CD4-positive, alpha-beta T cell treated with Interleukin-17A for 4 hours (primary cell): ENCODE measurements around the gene MAL.

ENCODE experiments used
- DNase-seq: peaks from one replicate; pipeline ENCODE4 v3.0.0-alpha.2; 2020; ENCODE audit warnings: mixed read lengths

MAL gene

GRCh38 chr2:95017071-95017501 lies 8.4 kb upstream of the MAL start:
- DNase-seq: no peak

- no peak for DNase-seq
Observed at GRCh38 chr2:95017836-95018235, 7.7 kb upstream of the MAL start.

GRCh38 chr2:95018301-95018700 lies 7.2 kb upstream of the MAL start:
- no peak for DNase-seq

- DNase-seq: no peak
Observed at GRCh38 chr2:95018861-95019550, 6.5 kb upstream of the MAL start.

GRCh38 chr2:95019572-95019971 lies 5.9 kb upstream of the MAL start:
- no peak for DNase-seq

- DNase-seq: no peak
Observed at GRCh38 chr2:95020275-95021022, 5.1 kb upstream of the MAL start.

- DNase-seq: no peak
Observed at GRCh38 chr2:95021023-95021416, 4.5 kb upstream of the MAL start.

- no peak for DNase-seq
Observed at GRCh38 chr2:95021847-95022246, 3.7 kb upstream of the MAL start.

GRCh38 chr2:95022309-95023221 lies 2.9 kb upstream of the MAL start:
- DNase-seq: peak; percentile 90

- DNase-seq: peak; percentile 78
Observed at GRCh38 chr2:95023222-95023597, 2.3 kb upstream of the MAL start.

GRCh38 chr2:95024371-95024770 lies 1.1 kb upstream of the MAL start:
- DNase-seq: no peak

GRCh38 chr2:95024960-95025405 lies 525 bp upstream of the MAL start:
- DNase-seq: peak; percentile 48

- DNase-seq: peak; percentile 60
Observed at GRCh38 chr2:95026471-95027368, 1.2 kb downstream of the MAL start.

- peak; percentile 32 for DNase-seq
Observed at GRCh38 chr2:95027369-95027720, 1.8 kb downstream of the MAL start.

GRCh38 chr2:95029898-95030341 lies 4.4 kb downstream of the MAL start:
- no peak for DNase-seq

- no peak for DNase-seq
Observed at GRCh38 chr2:95030496-95030895, 5.0 kb downstream of the MAL start.

- DNase-seq: no peak
Observed at GRCh38 chr2:95031076-95031725, 5.7 kb downstream of the MAL start.

GRCh38 chr2:95031726-95032116 lies 6.2 kb downstream of the MAL start:
- no peak for DNase-seq

GRCh38 chr2:95032341-95032740 lies 6.8 kb downstream of the MAL start:
- no peak for DNase-seq

- no peak for DNase-seq
Observed at GRCh38 chr2:95032868-95033603, 7.5 kb downstream of the MAL start.

- peak; percentile 30 for DNase-seq
Observed at GRCh38 chr2:95034221-95034620, 8.7 kb downstream of the MAL start.
